22Rv1 (cell line): ENCODE data around the gene BBX.

Experiments used
- ZFX ChIP-seq: fragments of 450-650 bp; IDR thresholded peaks from 2 replicates; pipeline ENCODE4 v1.6.1; 2017; ENCODE audit warnings: antibody characterized with exemption, borderline replicate concordance
- TF ChIP-seq, protein P1 (sequence below): fragments of 450-650 bp; IDR thresholded peaks from 2 replicates; pipeline ENCODE4 v1.5.1; 2017; ENCODE audit warnings: mild to moderate bottlenecking

- TF ChIP-seq, protein P1, sequence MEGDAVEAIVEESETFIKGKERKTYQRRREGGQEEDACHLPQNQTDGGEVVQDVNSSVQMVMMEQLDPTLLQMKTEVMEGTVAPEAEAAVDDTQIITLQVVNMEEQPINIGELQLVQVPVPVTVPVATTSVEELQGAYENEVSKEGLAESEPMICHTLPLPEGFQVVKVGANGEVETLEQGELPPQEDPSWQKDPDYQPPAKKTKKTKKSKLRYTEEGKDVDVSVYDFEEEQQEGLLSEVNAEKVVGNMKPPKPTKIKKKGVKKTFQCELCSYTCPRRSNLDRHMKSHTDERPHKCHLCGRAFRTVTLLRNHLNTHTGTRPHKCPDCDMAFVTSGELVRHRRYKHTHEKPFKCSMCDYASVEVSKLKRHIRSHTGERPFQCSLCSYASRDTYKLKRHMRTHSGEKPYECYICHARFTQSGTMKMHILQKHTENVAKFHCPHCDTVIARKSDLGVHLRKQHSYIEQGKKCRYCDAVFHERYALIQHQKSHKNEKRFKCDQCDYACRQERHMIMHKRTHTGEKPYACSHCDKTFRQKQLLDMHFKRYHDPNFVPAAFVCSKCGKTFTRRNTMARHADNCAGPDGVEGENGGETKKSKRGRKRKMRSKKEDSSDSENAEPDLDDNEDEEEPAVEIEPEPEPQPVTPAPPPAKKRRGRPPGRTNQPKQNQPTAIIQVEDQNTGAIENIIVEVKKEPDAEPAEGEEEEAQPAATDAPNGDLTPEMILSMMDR = no peak
- no peak for TF ChIP-seq ZFX
Observed at GRCh38 chr3:107791027-107791426, 268.3 kb downstream of the BBX start.
